PC-9 (cell line): ENCODE results near the gene NUMB. TPM values are rescaled to one million over a fixed set of nuclear protein-coding genes. Genes with fewer than 3 reads are reported as not detected.

ENCODE experiments used
- BruUV-seq: library from RNA; stranded (reverse); fragments of 400-500 nt; replicated peaks from 2 replicates; lab custom pipeline; 2021; lab: Mats Ljungman, UMichigan
- CTCF ChIA-PET: fragments of 300-600 bp; sonication (Branson Sonifier 250); formaldehyde crosslinking; loops from one replicate; lab custom pipeline; 2022; ENCODE audit warnings: antibody characterized with exemption; lab: Charles Lee
- POLR2A ChIA-PET: fragments of 300-600 bp; sonication (Branson Sonifier 250); formaldehyde crosslinking; loops from one replicate; lab custom pipeline; 2022; ENCODE audit warnings: antibody characterized with exemption; ENCODE audit not compliant: unreplicated experiment; lab: Charles Lee
- DNase-seq, 2 experiments: peaks; one replicate each; pipeline versions ENCODE4 v3.0.0 to v3.0.0-alpha.2; 2015 to 2022; ENCODE audit warnings: mixed read lengths in 1 of 2
- H2AFZ ChIP-seq: fragments of 200-600 bp; sonication (generic); 2 replicates; pipeline ENCODE4 v1.8.1; 2017; ENCODE audit warnings: antibody characterized with exemption
- H3F3A ChIP-seq: fragments of 200-600 bp; sonication (generic); 2 replicates; pipeline ENCODE4 v1.8.1; 2017; ENCODE audit warnings: antibody characterized with exemption, mild to moderate bottlenecking, low read depth; ENCODE audit not compliant: insufficient read depth
- H3K27ac ChIP-seq: fragments of 200-600 bp; sonication (generic); 2 replicates; pipeline ENCODE4 v1.6.1; 2016; ENCODE audit warnings: mixed run types
- H3K27me3 ChIP-seq: fragments of 200-600 bp; sonication (generic); 2 replicates; pipeline ENCODE4 v1.6.1; 2016; ENCODE audit warnings: low read depth, mixed run types; ENCODE audit not compliant: insufficient read depth
- H3K36me3 ChIP-seq: fragments of 200-600 bp; sonication (generic); 2 replicates; pipeline ENCODE4 v1.6.1; 2016; ENCODE audit warnings: low read depth, mixed run types
- H3K4me1 ChIP-seq: fragments of 200-600 bp; sonication (generic); replicated peaks from 2 replicates; pipeline ENCODE4 v1.6.1; 2016; ENCODE audit warnings: mixed run types; ENCODE audit not compliant: insufficient read depth
- H3K4me2 ChIP-seq: fragments of 200-600 bp; sonication (generic); 2 replicates; pipeline ENCODE4 v1.6.1; 2017; ENCODE audit warnings: mixed run types
- H3K4me3 ChIP-seq: fragments of 200-600 bp; sonication (generic); 2 replicates; pipeline ENCODE4 v1.6.1; 2016; ENCODE audit warnings: mixed run types
- H3K79me2 ChIP-seq: fragments of 200-600 bp; sonication (generic); 2 replicates; pipeline ENCODE4 v1.6.1; 2017; ENCODE audit warnings: low read depth, mixed run types
- H3K9me2 ChIP-seq: fragments of 200-600 bp; sonication (generic); 2 replicates; pipeline ENCODE4 v1.8.1; 2017; ENCODE audit warnings: mild to moderate bottlenecking; ENCODE audit not compliant: insufficient read depth
- H3K9me3 ChIP-seq: fragments of 200-600 bp; sonication (generic); 2 replicates; pipeline ENCODE4 v1.8.1; 2016; ENCODE audit warnings: low read depth; ENCODE audit not compliant: insufficient read depth
- H4K20me1 ChIP-seq: fragments of 200-600 bp; sonication (generic); 2 replicates; pipeline ENCODE4 v1.8.1; 2017; ENCODE audit not compliant: insufficient read depth
- CTCF ChIP-seq: fragments of 200-600 bp; sonication (generic); conservative IDR thresholded peaks from 2 replicates; pipeline ENCODE4 v1.6.1; 2017; ENCODE audit warnings: mixed run types, antibody characterized with exemption, mild to moderate bottlenecking, moderate library complexity
- EZH2 ChIP-seq: fragments of 200-600 bp; sonication (generic); IDR thresholded peaks from 2 replicates; pipeline ENCODE4 v1.8.0; 2017; ENCODE audit warnings: antibody characterized with exemption, low read depth
- intact Hi-C: fragments of 100-400 bp; cut with micrococcal nuclease; formaldehyde crosslinking; loops from one replicate; pipeline ENCODE4 v1.10.0; 2022; ENCODE audit not compliant: unreplicated experiment
- total RNA-seq: library from RNA; stranded (reverse); gene quantifications from 2 replicates; pipeline ENCODE4 v1.2.3, GENCODE V29; 2021

NUMB gene
- total RNA-seq, 1 experiment from 2014 or later = 64.5 TPM

- no peaks in the 10 kb centered on the region for H3K9me2 ChIP-seq
- no peaks in the 10 kb centered on the region for H3K79me2 ChIP-seq
- no peak overlapping the region for H3K4me2 ChIP-seq
- H3K27ac ChIP-seq = no peak overlapping the region
- H3K9me3 ChIP-seq = no peaks in the 10 kb centered on the region
- H3K4me3 ChIP-seq = no peak overlapping the region
- no peak for TF ChIP-seq EZH2
- TF ChIP-seq CTCF = no peak
- CTCF ChIA-PET = interaction anchor here (0.7 kb wide), 1 partner anchor 10 kb away, joined by 3 read pairs; no protein-coding TSS in a partner anchor
- POLR2A ChIA-PET = no interaction called here
- H3F3A ChIP-seq = no peaks in the 10 kb centered on the region
- H3K4me1 ChIP-seq = no peaks in the 10 kb centered on the region
- no peaks in the 10 kb centered on the region for H3K27me3 ChIP-seq
- no peaks in the 10 kb centered on the region for H3K36me3 ChIP-seq
- no peak for DNase-seq
- BruUV-seq = no TSS peak
- intact Hi-C loops = no loop called here
- H4K20me1 ChIP-seq = no peaks in the 10 kb centered on the region
- H2AFZ ChIP-seq = no peak overlapping the region
These were observed 205.6 kb downstream of the NUMB start for GRCh38 chr14:73252491-73253322.

DNA sequence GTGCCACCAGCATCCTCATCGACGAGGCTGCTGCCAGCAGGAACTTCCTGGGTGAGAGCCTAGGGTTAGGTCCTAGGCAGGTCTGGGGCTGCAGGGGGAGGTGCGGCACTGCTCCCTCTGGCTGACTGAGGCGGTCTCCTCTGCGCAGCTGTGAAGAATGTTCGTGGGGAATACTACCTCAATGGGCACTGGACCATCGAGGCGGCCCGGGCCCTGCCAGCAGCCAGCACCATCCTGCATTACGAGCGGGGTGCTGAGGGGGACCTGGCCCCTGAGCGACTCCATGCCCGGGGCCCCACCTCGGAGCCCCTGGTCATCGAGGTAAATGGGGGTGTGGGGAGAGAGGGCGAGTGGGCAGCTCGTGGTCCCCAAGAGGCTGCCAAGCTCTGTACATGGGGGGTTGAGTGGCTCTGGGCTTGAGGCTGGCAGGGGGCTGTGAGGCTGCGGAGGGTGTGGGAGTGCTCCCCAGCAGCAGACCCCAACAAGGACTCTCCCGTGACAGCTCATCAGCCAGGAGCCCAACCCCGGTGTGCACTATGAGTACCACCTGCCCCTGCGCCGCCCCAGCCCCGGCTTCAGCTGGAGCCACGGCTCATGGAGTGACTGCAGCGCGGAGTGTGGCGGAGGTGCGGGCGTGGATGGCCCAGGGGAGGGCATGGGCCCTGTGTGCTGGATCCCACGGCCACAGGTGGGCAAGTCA lies 206.7 kb downstream of the NUMB start:
- ChIA-PET CTCF (no interaction called here), POLR2A (no interaction called here)
- Histone ChIP-seq H3K9me3 (no peaks in the 10 kb centered on the region), H3K4me2 (no peak overlapping the region), H3K4me1 (no peaks in the 10 kb centered on the region), H3K4me3 (no peak overlapping the region), H3K27me3 (no peaks in the 10 kb centered on the region), H3K9me2 (no peaks in the 10 kb centered on the region), H2AFZ (no peak overlapping the region), H3K79me2 (no peaks in the 10 kb centered on the region), H3K36me3 (no peaks in the 10 kb centered on the region), H3F3A (no peaks in the 10 kb centered on the region), H4K20me1 (no peaks in the 10 kb centered on the region), H3K27ac (no peak overlapping the region)
- peak in 1 of 2 experiments; percentile 45 for DNase-seq
- intact Hi-C loops = no loop called here
- BruUV-seq = no TSS peak
- TF ChIP-seq CTCF (no peak), EZH2 (no peak)

DNA sequence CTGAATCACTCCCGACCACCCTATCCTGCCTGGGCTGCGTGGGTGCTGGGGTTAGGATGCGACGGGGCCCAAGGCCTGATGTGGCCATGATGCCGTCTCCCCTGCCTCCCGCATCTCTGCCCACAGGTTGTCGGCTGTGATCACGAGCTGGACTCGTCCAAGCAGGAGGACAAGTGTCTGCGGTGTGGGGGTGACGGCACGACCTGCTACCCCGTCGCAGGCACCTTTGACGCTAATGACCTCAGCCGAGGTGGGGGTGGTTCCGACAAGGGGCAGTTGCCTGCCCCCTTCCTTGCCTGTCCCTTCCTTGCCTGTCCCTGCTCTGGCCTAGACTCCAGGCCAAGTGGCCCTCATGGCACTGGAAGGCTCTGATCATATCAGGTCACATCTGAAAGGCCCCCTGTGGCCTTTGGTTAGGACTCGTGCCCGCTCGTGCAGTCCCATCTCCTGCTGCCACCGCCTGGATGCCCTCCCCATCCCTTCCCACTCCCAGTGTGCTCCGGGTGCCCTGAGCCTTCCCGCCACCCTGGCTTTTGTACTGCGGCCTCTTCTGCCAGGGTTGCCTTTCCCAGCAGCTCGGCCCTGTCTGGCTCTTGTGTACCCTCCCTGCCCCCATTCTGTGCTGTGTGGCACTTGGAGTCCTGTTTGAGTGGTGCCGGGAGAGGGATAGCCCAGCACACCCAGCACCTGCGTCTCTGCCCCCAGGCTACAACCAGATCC lies 207.4 kb downstream of the NUMB start:
- H3K4me1 ChIP-seq = no peaks in the 10 kb centered on the region
- no peaks in the 10 kb centered on the region for H3F3A ChIP-seq
- BruUV-seq = no TSS peak
- no peak overlapping the region for H3K4me2 ChIP-seq
- no peak overlapping the region for H3K27ac ChIP-seq
- CTCF ChIA-PET = no interaction called here
- no peaks in the 10 kb centered on the region for H4K20me1 ChIP-seq
- H3K27me3 ChIP-seq = no peaks in the 10 kb centered on the region
- no peak for DNase-seq
- intact Hi-C loops = no loop called here
- POLR2A ChIA-PET = no interaction called here
- H3K4me3 ChIP-seq = no peak overlapping the region
- TF ChIP-seq EZH2 = no peak
- TF ChIP-seq CTCF = no peak
- no peaks in the 10 kb centered on the region for H3K9me3 ChIP-seq
- no peaks in the 10 kb centered on the region for H3K79me2 ChIP-seq
- no peaks in the 10 kb centered on the region for H3K9me2 ChIP-seq
- H3K36me3 ChIP-seq = no peaks in the 10 kb centered on the region
- H2AFZ ChIP-seq = no peak overlapping the region
